GM12878 (cell line): ENCODE results near the gene GSTM2. TPM values are rescaled to one million over a fixed set of nuclear protein-coding genes. Genes with fewer than 3 reads are reported as not detected.

Experiments
- ATAC-seq: fragments of 200-7000 bp; cut with Tn5 transposase; 3 replicates; pipeline ENCODE4 v1.9.1; 2020; ENCODE audit warnings: mild to moderate bottlenecking, moderate library complexity
- BruUV-seq: library from RNA; stranded (reverse); fragments of 400-500 nt; replicated peaks from 2 replicates; lab custom pipeline; 2021; lab: Mats Ljungman, UMichigan
- CTCF ChIA-PET: fragments of 300-600 bp; sonication (Branson Sonifier 250); formaldehyde crosslinking; extraction: SDS; loops from one replicate; lab custom pipeline; 2021; ENCODE audit warnings: inconsistent platforms; lab: Yijun Ruan, JAX
- POLR2A ChIA-PET: fragments of 350-600 bp; formaldehyde crosslinking; extraction: SDS; loops from one replicate; lab custom pipeline; 2021; ENCODE audit warnings: inconsistent platforms; lab: Charles Lee
- RAD21 ChIA-PET: fragments of 300-600 bp; sonication (Branson Sonifier 250); formaldehyde crosslinking; loops from one replicate; lab custom pipeline; 2023; ENCODE audit warnings: antibody characterized with exemption; ENCODE audit not compliant: unreplicated experiment; lab: Charles Lee
- SMC1A ChIA-PET: fragments of 300-600 bp; sonication (Branson Sonifier 250); formaldehyde crosslinking; loops from one replicate; lab custom pipeline; 2023; ENCODE audit not compliant: unreplicated experiment, uncharacterized antibody; lab: Charles Lee
- DNase-seq: peaks from one replicate; pipeline ENCODE4 v3.0.0-alpha.2; 2011; ENCODE audit warnings: low read depth, low spot score
- FAIRE-seq: peaks from 3 replicates; lab custom pipeline; 2011; peaks lifted over from hg19 to GRCh38; lab: Jason Lieb, UNC
- H2AFZ ChIP-seq: 2 replicates; pipeline ENCODE4 v1.6.0; 2011; ENCODE audit warnings: low read depth, low read length, control low read depth; ENCODE audit not compliant: control insufficient read depth
- H3K27ac ChIP-seq: 2 replicates; pipeline ENCODE4 v1.5.1; 2011; ENCODE audit warnings: control low read depth; ENCODE audit not compliant: control insufficient read depth, insufficient read depth
- H3K27me3 ChIP-seq, 2 experiments: replicated peaks in 1 of 2; 2 replicates each; pipeline versions ENCODE4 v1.6.0 to v1.6.1; 2011; ENCODE audit warnings: low read length in 1 of 2; ENCODE audit not compliant: control insufficient read depth in 2 of 2, insufficient read depth in 2 of 2
- H3K36me3 ChIP-seq, 2 experiments: 2 replicates each; pipeline ENCODE4 v1.5.1; 2011; ENCODE audit warnings: low read length in 1 of 2; ENCODE audit not compliant: control insufficient read depth in 2 of 2, insufficient read depth in 2 of 2
- H3K4me1 ChIP-seq: 2 replicates; pipeline ENCODE4 v1.6.1; 2011; ENCODE audit warnings: mild to moderate bottlenecking, low read length, moderate library complexity, mixed read lengths; ENCODE audit not compliant: control insufficient read depth, insufficient read depth
- H3K4me2 ChIP-seq: 2 replicates; pipeline ENCODE4 v1.6.0; 2011; ENCODE audit warnings: control low read depth; ENCODE audit not compliant: control insufficient read depth, insufficient read depth
- H3K4me3 ChIP-seq: fragments of 200-600 bp; sonication (generic); 2 replicates; pipeline ENCODE4 v1.5.1; 2016
- H3K79me2 ChIP-seq: 2 replicates; pipeline ENCODE4 v1.6.0; 2011; ENCODE audit warnings: low read length; ENCODE audit not compliant: control insufficient read depth, insufficient read depth
- H3K9ac ChIP-seq: 2 replicates; pipeline ENCODE4 v1.8.0; 2011; ENCODE audit warnings: low read length, control low read depth, mixed read lengths; ENCODE audit not compliant: control insufficient read depth, insufficient read depth
- H3K9me3 ChIP-seq: replicated peaks from 3 replicates; pipeline ENCODE4 v1.5.1; 2011; ENCODE audit warnings: mild to moderate bottlenecking, low read length; ENCODE audit not compliant: control insufficient read depth, insufficient read depth
- H4K20me1 ChIP-seq: 2 replicates; pipeline ENCODE4 v1.6.0; 2011; ENCODE audit not compliant: control insufficient read depth, insufficient read depth
- CBX5 ChIP-seq: sonication (generic); IDR thresholded peaks from 2 replicates; pipeline ENCODE4 v1.6.1; 2016; ENCODE audit warnings: low read depth, moderate library complexity, mild to moderate bottlenecking, inconsistent platforms
- CREM ChIP-seq: IDR thresholded peaks from 2 replicates; pipeline ENCODE4 v1.6.1; 2014; ENCODE audit warnings: antibody characterized with exemption, low read depth
- E4F1 ChIP-seq: fragments of 450-650 bp; IDR thresholded peaks from 2 replicates; pipeline ENCODE4 v1.6.1; 2018; ENCODE audit warnings: borderline replicate concordance, mild to moderate bottlenecking; ENCODE audit not compliant: partially characterized antibody
- EP300 ChIP-seq, 2 experiments: fragments of 150-350 bp in 1 of 2; IDR thresholded peaks; 2 replicates each; pipeline ENCODE4 v1.6.1; 2011 to 2012; ENCODE audit warnings: low read depth in 2 of 2, low read length in 2 of 2, borderline replicate concordance in 1 of 2, improper control_type of control experiment in 1 of 2, inconsistent platforms in 1 of 2; ENCODE audit not compliant: control insufficient read depth in 1 of 2
- KLF5 ChIP-seq: fragments of 450-650 bp; IDR thresholded peaks from 2 replicates; pipeline ENCODE4 v1.6.1; 2014; ENCODE audit warnings: mild to moderate bottlenecking; ENCODE audit not compliant: partially characterized antibody
- MTA2 ChIP-seq: fragments of 450-650 bp; IDR thresholded peaks from 2 replicates; pipeline ENCODE4 v1.6.1; 2016; ENCODE audit warnings: low read depth, mild to moderate bottlenecking, moderate library complexity
- NFYA ChIP-seq: IDR thresholded peaks from 2 replicates; pipeline ENCODE4 v1.6.1; 2011; ENCODE audit warnings: low read depth, mild to moderate bottlenecking, low read length, improper control_type of control experiment, borderline replicate concordance
- POLR2A ChIP-seq: IDR thresholded peaks from 2 replicates; pipeline ENCODE4 v1.6.1; 2011; ENCODE audit warnings: low read depth, mild to moderate bottlenecking, low read length
- SMAD1 ChIP-seq: fragments of 450-650 bp; IDR thresholded peaks from 2 replicates; pipeline ENCODE4 v1.6.1; 2018; ENCODE audit warnings: mild to moderate bottlenecking, low read depth; ENCODE audit not compliant: partially characterized antibody
- SP1 ChIP-seq: IDR thresholded peaks from one replicate; pipeline ENCODE4 v1.6.1; 2011; ENCODE audit warnings: low read depth, low read length
- TCF3 ChIP-seq: IDR thresholded peaks from 2 replicates; pipeline ENCODE4 v1.6.1; 2012; ENCODE audit warnings: low read depth, mild to moderate bottlenecking, low read length, borderline replicate concordance; ENCODE audit not compliant: insufficient read depth
- USF2 ChIP-seq: IDR thresholded peaks from 2 replicates; pipeline ENCODE4 v1.6.1; 2011; ENCODE audit warnings: low read depth, low read length, improper control_type of control experiment, borderline replicate concordance
- ZNF24 ChIP-seq: fragments of 450-650 bp; IDR thresholded peaks from 2 replicates; pipeline ENCODE4 v1.6.1; 2017; ENCODE audit warnings: antibody characterized with exemption, mild to moderate bottlenecking
- ZSCAN29 ChIP-seq: fragments of 450-650 bp; IDR thresholded peaks from 2 replicates; pipeline ENCODE4 v1.6.1; 2017; ENCODE audit warnings: mild to moderate bottlenecking, moderate library complexity
- WGBS: methylation state at CpG from one replicate; pipeline ENCODE4 v1.1.6; 2016; ENCODE audit warnings: low lambda C conversion rate; ENCODE audit not compliant: insufficient replicate concordance, insufficient coverage; ENCODE audit errors: missing lambda C conversion rate; 5-methylcytosine and 5-hydroxymethylcytosine counted together
- in situ Hi-C: fragments of 300-500 bp; cut with MboI; formaldehyde crosslinking; loops from 9 replicates; pipeline ENCODE4 v1.14.3; 2018; ENCODE audit warnings: mixed read lengths
- intact Hi-C: fragments of 100-400 bp; cut with micrococcal nuclease; formaldehyde crosslinking; loops from one replicate; pipeline ENCODE4 v1.14.2; 2022; ENCODE audit not compliant: unreplicated experiment
- polyA plus RNA-seq, 11 experiments: library from polyadenylated mRNA; depleted of rRNA in 4 of 11; unstranded in 6 of 11; stranded (reverse) in 5 of 11; fragments of >200 nt; fragmentation: Nextera tagmentation in 4 of 11; fragmentation: Illumina TruSeq in 1 of 11; extraction: Ambion mirVana in 4 of 11; extraction: Trizol in 1 of 11; gene quantifications; 1 replicate in 1 of 11; 2 replicates in 10 of 11; pipeline versions ENCODE4 v1.2.1 to v1.2.3, GENCODE V29; 2011 to 2016; ENCODE audit warnings: inconsistent platforms in 2 of 11, missing spikeins in 2 of 11, low read depth in 1 of 11
- total RNA-seq, 4 experiments: library from RNA; depleted of rRNA in 3 of 4; stranded (reverse); fragments of >200 nt in 3 of 4; fragmentation: Illumina TruSeq in 1 of 4; extraction: Trizol in 1 of 4; gene quantifications; 2 replicates each; pipeline versions ENCODE4 v1.2.1 to v1.2.3, GENCODE V29; 2013 to 2021
- TF ChIP-seq, protein P1 (sequence below): IDR thresholded peaks from 2 replicates; pipeline ENCODE4 v1.6.1; 2011; ENCODE audit warnings: borderline replicate concordance, low read depth, mild to moderate bottlenecking, moderate library complexity, low read length; ENCODE audit not compliant: insufficient read depth, poor library complexity, severe bottlenecking

The GSTM2 gene
- total and polyA plus RNA-seq, 10 of the 15 experiments (the other 5 are each of a cell fraction or from before 2014, with no cell fraction given), result 8.3 to 32.3 (median 20.2) TPM

- H2AFZ ChIP-seq, result no peak overlapping the region
- ChIA-PET SMC1A (interaction anchor here (0.9 to 9.1 kb wide), 19 partner anchors 8 to 371 kb away, joined by 3 to 117 read pairs (median 8); partner anchors contain the start of genes AHCYL1, AMPD2, EPS8L3 and GNAI3), CTCF (interaction anchor here (0.8 to 10.7 kb wide), 51 partner anchors 9 to 477 kb away, joined by 3 to 299 read pairs (median 6); partner anchors contain the start of genes AHCYL1, AMPD2, GNAI3 and GNAT2), RAD21 (interaction anchor here (0.7 to 7.3 kb wide), 19 partner anchors 10 to 346 kb away, joined by 3 to 106 read pairs (median 9); partner anchors contain the start of genes AHCYL1, AMPD2, ATXN7L2 and GNAI3), POLR2A (interaction anchor here (0.6 to 3.2 kb wide), 8 partner anchors 11 to 98 kb away, joined by 3 to 13 read pairs (median 6); partner anchors contain the start of gene GNAI3)
- H3K4me1 ChIP-seq, result peaks cover 22% of the 10 kb centered on the region
- H3K27ac ChIP-seq, result no peak overlapping the region
- no peaks in the 10 kb centered on the region for H3K27me3 ChIP-seq
- ATAC-seq (no peak), FAIRE-seq (no peak), DNase-seq (no peak)
- TF ChIP-seq SP1 (no peak), CBX5 (no peak), CREM (no peak), EP300 (IDR thresholded peaks at IDR 0.05; ENCODE audit: borderline replicate concordance in 1 of 2, control insufficient read depth in 1 of 2, low read depth in 2 of 2, low read length in 2 of 2) (no peak), MTA2 (no peak), USF2 (no peak), TCF3 (no peak), E4F1 (no peak), SMAD1 (no peak), ZSCAN29 (no peak), POLR2A (no peak), KLF5 (no peak), ZNF24 (no peak), NFYA (no peak)
- TF ChIP-seq, protein P1, sequence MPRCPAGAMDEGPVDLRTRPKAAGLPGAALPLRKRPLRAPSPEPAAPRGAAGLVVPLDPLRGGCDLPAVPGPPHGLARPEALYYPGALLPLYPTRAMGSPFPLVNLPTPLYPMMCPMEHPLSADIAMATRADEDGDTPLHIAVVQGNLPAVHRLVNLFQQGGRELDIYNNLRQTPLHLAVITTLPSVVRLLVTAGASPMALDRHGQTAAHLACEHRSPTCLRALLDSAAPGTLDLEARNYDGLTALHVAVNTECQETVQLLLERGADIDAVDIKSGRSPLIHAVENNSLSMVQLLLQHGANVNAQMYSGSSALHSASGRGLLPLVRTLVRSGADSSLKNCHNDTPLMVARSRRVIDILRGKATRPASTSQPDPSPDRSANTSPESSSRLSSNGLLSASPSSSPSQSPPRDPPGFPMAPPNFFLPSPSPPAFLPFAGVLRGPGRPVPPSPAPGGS, result no peak
- intact Hi-C loops, result no loop called here
- H4K20me1 ChIP-seq, result no peaks in the 10 kb centered on the region
- H3K36me3 ChIP-seq, result no peaks in the 10 kb centered on the region
- no peak overlapping the region for H3K4me3 ChIP-seq
- H3K9ac ChIP-seq, result no peak overlapping the region
- 30% methylated on average over 8 of the region's 9 CpGs for WGBS
- H3K4me2 ChIP-seq, result no peak overlapping the region
- H3K79me2 ChIP-seq, result no peaks in the 10 kb centered on the region
- H3K9me3 ChIP-seq, result no peaks in the 10 kb centered on the region
- no TSS peak for BruUV-seq
- in situ Hi-C loops, result no loop called here
Observed at GRCh38 chr1:109639063-109639840, 28.6 kb upstream of the GSTM2 start.
